Breast epithelium (tissue), 4 donors: ENCODE data around the gene LRRN2. TPM values are rescaled to one million over a fixed set of nuclear protein-coding genes. Genes with fewer than 3 reads are reported as not detected.

Experiments
- DNase-seq, 2 donors: peaks; one replicate each; pipeline ENCODE4 v3.0.0-alpha.2; 2019; ENCODE audit warnings: low spot score in 2 of 2
- H3K27ac ChIP-seq, 2 donors: fragments of 200-600 bp; sonication (generic) in 1 of 2; one replicate each; pipeline ENCODE4 v1.5.1; 2016 to 2019; ENCODE audit warnings: mild to moderate bottlenecking in 1 of 2
- H3K27me3 ChIP-seq, 2 donors: fragments of 200-600 bp; sonication (generic) in 1 of 2; one replicate each; pipeline versions ENCODE4 v1.5.1 to v1.6.0; 2017 to 2019; ENCODE audit warnings: control low read depth in 1 of 2, mild to moderate bottlenecking in 1 of 2
- H3K36me3 ChIP-seq: fragments of 200-600 bp; one replicate; pipeline ENCODE4 v1.5.1; 2019
- H3K4me1 ChIP-seq, 2 donors: fragments of 200-600 bp; sonication (generic); one replicate each; pipeline ENCODE4 v1.5.1; 2016 to 2019; ENCODE audit warnings: control low read depth in 1 of 2
- H3K4me3 ChIP-seq, 3 donors: fragments of 200-600 bp; sonication (generic); 1 replicate in 2 of 3; 2 replicates in 1 of 3; pipeline ENCODE4 v1.5.1; 2016 to 2019; ENCODE audit warnings: mild to moderate bottlenecking in 3 of 3, moderate library complexity in 2 of 3
- H3K9me3 ChIP-seq, 2 donors: fragments of 200-600 bp; sonication (generic) in 1 of 2; one replicate each; pipeline ENCODE4 v1.5.1; 2016 to 2019; ENCODE audit warnings: control low read depth in 1 of 2
- POLR2A ChIP-seq: fragments of 450-650 bp; IDR thresholded peaks from one replicate; pipeline ENCODE4 v1.6.1; 2016; ENCODE audit warnings: antibody characterized with exemption, mild to moderate bottlenecking, moderate library complexity
- POLR2AphosphoS5 ChIP-seq, 3 donors: sonication (generic); formaldehyde crosslinking; IDR thresholded peaks; one replicate each; pipeline ENCODE4 v1.6.1; 2017; ENCODE audit warnings: antibody characterized with exemption in 3 of 3
- intact Hi-C: fragments of 100-400 bp; cut with DNase I; formaldehyde crosslinking; loops from one replicate; pipeline ENCODE4 v1.15.1; 2023; ENCODE audit warnings: low total_unique reads
- total RNA-seq, 3 donors: library from RNA; depleted of rRNA; stranded (reverse); fragments of >200 nt; gene quantifications; one replicate each; pipeline ENCODE4 v1.1.0, GENCODE V29; 2016
- TF ChIP-seq, protein P1 (sequence below), 3 donors: fragments of 450-650 bp; IDR thresholded peaks; one replicate each; pipeline ENCODE4 v1.5.1; 2016 to 2017; ENCODE audit warnings: antibody characterized with exemption in 3 of 3, mild to moderate bottlenecking in 3 of 3, moderate library complexity in 3 of 3

LRRN2 gene
- total RNA-seq, 3 donors from 2014 or later = 0.32 to 2.5 (median 2.0) TPM

DNA sequence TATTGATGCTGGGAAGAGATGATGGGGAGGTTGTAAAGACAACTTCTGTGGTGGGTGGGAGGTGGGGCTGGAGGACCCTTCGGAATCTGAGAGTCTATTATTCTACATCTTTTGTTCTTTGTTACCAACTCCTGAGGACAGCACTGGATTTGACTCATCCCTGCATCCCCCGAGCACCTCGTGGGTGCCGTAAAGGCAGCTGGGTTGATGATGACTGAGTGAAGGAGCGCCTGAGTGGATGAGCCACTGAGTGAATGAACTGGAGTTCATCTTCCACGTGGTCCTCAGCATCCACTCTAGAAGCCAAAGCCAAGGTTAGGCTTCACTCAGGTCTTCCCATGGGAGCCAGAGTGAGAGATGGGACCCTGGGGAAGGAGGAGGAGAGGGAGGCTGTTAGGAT is 77.6 kb downstream of the LRRN2 start:
- intact Hi-C loops = no loop called here
- no peak for DNase-seq
- no peak overlapping the region for H3K4me3 ChIP-seq
- no peak overlapping the region for H3K27ac ChIP-seq
- H3K9me3 ChIP-seq = no peaks in the 10 kb centered on the region
- TF ChIP-seq POLR2AphosphoS5 (IDR thresholded peaks at IDR 0.05) = no peak
- TF ChIP-seq, protein P1, sequence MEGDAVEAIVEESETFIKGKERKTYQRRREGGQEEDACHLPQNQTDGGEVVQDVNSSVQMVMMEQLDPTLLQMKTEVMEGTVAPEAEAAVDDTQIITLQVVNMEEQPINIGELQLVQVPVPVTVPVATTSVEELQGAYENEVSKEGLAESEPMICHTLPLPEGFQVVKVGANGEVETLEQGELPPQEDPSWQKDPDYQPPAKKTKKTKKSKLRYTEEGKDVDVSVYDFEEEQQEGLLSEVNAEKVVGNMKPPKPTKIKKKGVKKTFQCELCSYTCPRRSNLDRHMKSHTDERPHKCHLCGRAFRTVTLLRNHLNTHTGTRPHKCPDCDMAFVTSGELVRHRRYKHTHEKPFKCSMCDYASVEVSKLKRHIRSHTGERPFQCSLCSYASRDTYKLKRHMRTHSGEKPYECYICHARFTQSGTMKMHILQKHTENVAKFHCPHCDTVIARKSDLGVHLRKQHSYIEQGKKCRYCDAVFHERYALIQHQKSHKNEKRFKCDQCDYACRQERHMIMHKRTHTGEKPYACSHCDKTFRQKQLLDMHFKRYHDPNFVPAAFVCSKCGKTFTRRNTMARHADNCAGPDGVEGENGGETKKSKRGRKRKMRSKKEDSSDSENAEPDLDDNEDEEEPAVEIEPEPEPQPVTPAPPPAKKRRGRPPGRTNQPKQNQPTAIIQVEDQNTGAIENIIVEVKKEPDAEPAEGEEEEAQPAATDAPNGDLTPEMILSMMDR (IDR thresholded peaks at IDR 0.05) = no peak
- no peak for TF ChIP-seq POLR2A
- no peaks in the 10 kb centered on the region for H3K36me3 ChIP-seq
- no peaks in the 10 kb centered on the region for H3K27me3 ChIP-seq
- H3K4me1 ChIP-seq = no peaks in the 10 kb centered on the region

DNA sequence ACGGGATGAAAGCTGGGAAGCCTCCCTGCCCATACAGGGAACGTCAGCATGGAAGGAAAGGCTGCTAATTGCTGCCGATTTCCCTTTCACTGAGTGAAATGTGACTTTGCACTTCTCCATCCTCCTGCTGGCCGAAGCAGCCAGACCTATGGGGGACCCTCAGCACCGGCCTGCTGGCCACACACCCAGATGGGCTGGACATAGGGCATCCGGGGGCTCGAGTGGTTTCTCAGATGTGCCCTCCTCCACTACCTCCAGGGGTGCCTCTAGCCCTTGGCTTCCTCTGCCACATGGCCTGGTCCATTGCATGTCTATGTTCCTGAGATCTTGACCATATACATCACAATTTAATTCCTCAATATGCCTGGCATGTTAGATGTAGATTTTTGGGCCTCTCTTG is 79.7 kb downstream of the LRRN2 start:
- no peak overlapping the region for H3K4me3 ChIP-seq
- no peak overlapping the region for H3K27ac ChIP-seq
- no peaks in the 10 kb centered on the region for H3K4me1 ChIP-seq
- no peaks in the 10 kb centered on the region for H3K9me3 ChIP-seq
- no peaks in the 10 kb centered on the region for H3K36me3 ChIP-seq
- intact Hi-C loops = no loop called here
- no peak for DNase-seq
- no peaks in the 10 kb centered on the region for H3K27me3 ChIP-seq
- TF ChIP-seq POLR2A (no peak), POLR2AphosphoS5 (IDR thresholded peaks at IDR 0.05) (no peak)
- TF ChIP-seq, protein P1 (IDR thresholded peaks at IDR 0.05) = no peak

DNA sequence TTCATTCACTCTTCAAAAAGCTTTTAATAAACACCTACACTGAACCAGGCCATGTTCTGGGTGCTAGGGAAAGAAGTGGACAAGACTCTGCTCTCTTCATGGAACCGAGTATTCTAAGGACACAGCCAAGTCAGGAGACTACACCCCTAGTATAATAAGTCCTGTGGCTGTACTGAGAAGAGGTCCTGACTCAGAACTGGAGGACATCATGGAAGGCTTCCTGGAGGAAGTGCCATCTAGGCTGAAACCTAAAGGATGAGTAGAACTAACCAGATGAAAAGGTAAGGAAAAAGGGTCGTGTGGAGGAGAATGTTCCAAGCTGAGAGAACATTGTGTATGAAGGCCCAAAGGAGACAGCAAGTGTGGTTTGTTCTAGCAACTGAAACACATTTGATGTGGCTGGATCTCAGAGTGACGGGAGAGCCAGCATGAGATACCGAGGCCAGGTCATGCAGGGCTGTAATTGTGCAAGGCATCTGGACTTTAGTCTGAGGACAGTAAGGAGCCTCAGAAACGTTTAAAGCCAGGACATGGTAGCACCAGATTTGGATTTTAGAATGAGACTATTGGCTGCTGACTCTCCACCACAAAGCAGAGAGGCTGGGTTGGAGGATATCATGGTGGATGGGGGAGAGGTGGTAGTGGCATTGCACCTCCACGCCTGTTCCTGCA is 82.5 kb downstream of the LRRN2 start:
- no peak overlapping the region for H3K27ac ChIP-seq
- DNase-seq = no peak
- H3K9me3 ChIP-seq = no peaks in the 10 kb centered on the region
- no peak for TF ChIP-seq POLR2A
- TF ChIP-seq, protein P1 (IDR thresholded peaks at IDR 0.05) = no peak
- no peak for TF ChIP-seq POLR2AphosphoS5 (IDR thresholded peaks at IDR 0.05)
- H3K27me3 ChIP-seq = no peaks in the 10 kb centered on the region
- no peak overlapping the region for H3K4me3 ChIP-seq
- H3K36me3 ChIP-seq = no peaks in the 10 kb centered on the region
- no peaks in the 10 kb centered on the region for H3K4me1 ChIP-seq
- intact Hi-C loops = no loop called here

DNA sequence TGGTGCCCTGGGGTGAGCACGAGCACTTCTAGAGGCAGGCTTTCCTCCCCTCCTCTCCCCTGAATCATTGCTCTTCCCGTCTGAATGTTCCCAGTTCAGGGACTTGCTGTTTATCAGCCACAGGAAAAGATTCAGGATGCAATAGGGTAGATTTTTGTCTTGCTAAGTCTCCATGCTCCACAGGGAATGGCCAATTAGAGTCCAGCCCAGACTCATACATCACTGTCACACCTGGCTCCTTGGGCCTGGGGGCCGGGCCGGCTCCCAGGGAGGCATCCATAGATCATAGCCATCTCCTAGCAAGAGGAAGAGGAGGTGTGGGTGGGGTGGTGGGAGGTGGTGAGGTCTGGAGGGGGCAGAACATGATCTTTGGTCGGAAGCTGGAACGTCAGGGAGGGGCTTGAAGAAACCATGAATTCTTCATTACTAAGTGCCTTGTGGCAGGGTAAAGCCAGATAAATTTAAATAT is 83.4 kb downstream of the LRRN2 start:
- intact Hi-C loops = no loop called here
- H3K27me3 ChIP-seq = no peaks in the 10 kb centered on the region
- H3K36me3 ChIP-seq = no peaks in the 10 kb centered on the region
- H3K4me3 ChIP-seq = no peak overlapping the region
- TF ChIP-seq, protein P1 (IDR thresholded peaks at IDR 0.05) = no peak
- TF ChIP-seq POLR2AphosphoS5 (IDR thresholded peaks at IDR 0.05) (no peak), POLR2A (no peak)
- no peak for DNase-seq
- H3K4me1 ChIP-seq = no peaks in the 10 kb centered on the region
- no peak overlapping the region for H3K27ac ChIP-seq
- no peaks in the 10 kb centered on the region for H3K9me3 ChIP-seq

DNA sequence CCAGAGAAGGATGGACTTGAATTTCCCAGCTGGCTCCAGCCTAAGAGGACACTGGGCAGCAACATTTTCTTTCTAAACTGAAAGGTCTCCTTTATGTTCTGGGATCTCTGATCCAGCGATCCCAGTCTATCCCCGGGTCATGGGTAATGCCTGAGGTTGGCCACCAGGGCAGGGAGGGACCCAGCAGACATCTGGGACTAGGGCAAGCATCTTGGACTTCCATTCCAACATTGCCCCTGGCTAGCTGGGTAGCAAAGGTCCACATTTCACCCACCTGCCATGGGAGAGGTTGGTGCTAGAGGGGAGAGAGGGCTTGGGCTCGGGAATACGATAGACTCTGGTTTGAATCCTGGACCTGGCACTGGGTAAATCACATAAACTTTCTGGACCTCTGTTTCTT is 84.6 kb downstream of the LRRN2 start:
- Histone ChIP-seq H3K36me3 (no peaks in the 10 kb centered on the region), H3K9me3 (no peaks in the 10 kb centered on the region), H3K4me3 (no peak overlapping the region), H3K27me3 (no peaks in the 10 kb centered on the region), H3K4me1 (no peaks in the 10 kb centered on the region), H3K27ac (no peak overlapping the region)
- DNase-seq = no peak
- intact Hi-C loops = no loop called here
- TF ChIP-seq, protein P1 (IDR thresholded peaks at IDR 0.05) = no peak
- TF ChIP-seq POLR2AphosphoS5 (IDR thresholded peaks at IDR 0.05) (no peak), POLR2A (no peak)
